Measurements from ENCODE around the gene OSBPL3.

The OSBPL3 gene

DNA sequence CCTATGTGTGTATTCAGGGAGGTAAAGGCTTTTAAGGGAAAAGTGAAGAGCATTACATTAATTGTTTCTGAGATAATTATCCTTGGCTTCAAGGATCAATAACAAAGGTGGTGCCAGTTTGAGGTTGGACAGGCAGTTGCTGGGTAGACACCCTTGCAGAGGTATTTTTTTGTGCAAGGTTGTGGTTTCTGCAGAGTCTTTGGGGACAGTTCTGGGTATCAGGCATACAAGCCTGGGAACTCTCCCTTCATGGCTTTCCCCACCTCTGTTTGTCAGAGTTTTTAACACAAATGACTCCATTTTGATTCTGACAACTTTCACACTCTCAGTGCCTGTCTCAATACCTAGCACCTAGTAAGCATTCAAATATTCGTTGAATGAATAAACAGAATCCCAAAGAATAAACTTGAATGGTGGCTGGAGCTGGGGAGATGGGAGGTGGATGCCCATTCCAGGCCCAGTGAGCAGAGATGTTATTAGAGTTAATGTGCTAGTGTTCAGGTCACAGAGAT lies 7.4 kb upstream of the OSBPL3 start:
- TF ChIP-seq FOXP2 (optimal IDR thresholded peaks at IDR 0.05; ENCODE audit: control extremely low read depth, extremely low read length, insufficient read depth), result no peak
- no peak for TF ChIP-seq POLR2AphosphoS5 (IDR thresholded peaks at IDR 0.05; ENCODE audit: borderline replicate concordance, low read depth, low read length)
- TF ChIP-seq EZH2 (IDR thresholded peaks at IDR 0.05), result no peak
- no peak overlapping the region for H3K9ac ChIP-seq (ENCODE audit: insufficient read length)
- no peaks in the 10 kb centered on the region for H3K36me3 ChIP-seq (ENCODE audit: insufficient read depth, low read length)
- no peak overlapping the region for H3K4me3 ChIP-seq
- no peak for DNase-seq (ENCODE audit: low read depth, low spot score)
- H3K9me3 ChIP-seq (ENCODE audit: low read depth, low read length), result no peaks in the 10 kb centered on the region
- H3K27ac ChIP-seq, result no peak overlapping the region

DNA sequence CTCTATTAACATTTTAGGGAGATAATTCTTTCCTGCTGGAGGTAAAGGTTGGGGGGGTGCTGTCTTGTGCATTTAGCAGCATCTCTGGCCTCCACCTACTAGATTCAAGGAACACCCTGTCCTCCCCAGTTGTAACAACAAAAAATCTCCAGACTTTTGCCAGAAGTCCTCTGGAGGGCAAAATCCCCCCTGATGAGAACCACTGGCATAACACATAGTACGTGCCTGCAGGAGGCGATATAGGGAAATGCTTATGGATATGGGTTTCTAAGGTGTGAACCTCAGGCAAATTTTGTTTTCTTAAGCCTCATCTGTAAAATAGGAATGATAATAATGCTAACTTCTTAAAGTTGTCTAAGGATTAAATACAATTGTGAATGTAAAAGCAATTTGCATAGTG lies 2.9 kb upstream of the OSBPL3 start:
- no peak for DNase-seq (ENCODE audit: low read depth, low spot score)

DNA sequence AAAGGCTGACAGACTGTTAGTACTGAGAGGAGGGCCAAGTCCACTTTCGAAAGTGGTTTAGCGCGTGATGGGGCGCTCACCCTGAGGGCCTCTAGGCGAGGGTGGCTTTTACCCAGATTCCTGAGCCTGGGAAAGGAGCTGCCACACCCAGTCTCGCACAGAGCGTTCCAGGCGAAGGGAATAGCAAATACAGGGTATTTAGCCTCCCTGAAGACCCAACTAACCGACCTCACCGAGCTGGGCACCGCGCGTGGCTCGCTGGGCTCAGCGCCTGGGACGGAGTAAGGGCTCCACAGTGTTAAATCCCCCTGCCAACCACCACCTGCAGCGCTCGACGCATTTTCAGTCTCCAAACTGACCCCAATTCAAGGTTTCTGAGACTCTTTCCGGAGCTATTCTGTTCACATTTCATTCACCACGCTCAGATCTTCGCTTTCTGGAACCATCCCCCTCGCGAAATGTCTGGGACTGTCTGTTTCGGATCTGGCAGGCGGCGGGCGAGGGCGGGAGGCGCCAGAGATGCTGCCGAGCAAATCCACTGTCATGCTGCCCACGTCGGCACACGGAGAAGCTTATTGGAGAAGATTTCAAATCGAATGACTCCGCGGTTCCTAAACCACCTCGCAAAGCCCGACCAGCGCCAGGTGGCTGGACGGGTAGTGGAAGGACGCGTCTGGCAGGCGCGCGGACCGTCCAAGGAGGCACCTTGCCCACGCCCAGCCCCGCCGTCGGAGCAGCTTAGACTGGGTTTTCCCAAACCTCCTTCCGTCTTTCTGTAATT lies 1.4 kb upstream of the OSBPL3 start:
- no peaks in the 10 kb centered on the region for H3K36me3 ChIP-seq (ENCODE audit: insufficient read depth, low read length)
- peak overlapping the region; percentile 5; the same call in 1 of the 2 replicates for H3K27ac ChIP-seq
- peak overlapping the region; percentile 34 for H3K9ac ChIP-seq (ENCODE audit: insufficient read length)
- TF ChIP-seq FOXP2 (optimal IDR thresholded peaks at IDR 0.05; ENCODE audit: control extremely low read depth, extremely low read length, insufficient read depth) (no peak), POLR2AphosphoS5 (IDR thresholded peaks at IDR 0.05; ENCODE audit: borderline replicate concordance, low read depth, low read length) (0 out of 2 replicates have a peak, but pooled peaks have one; percentile 23)
- H3K9me3 ChIP-seq (ENCODE audit: low read depth, low read length), result no peaks in the 10 kb centered on the region
- peak overlapping the region; percentile 93 for H3K4me3 ChIP-seq
- no peak for DNase-seq (ENCODE audit: low read depth, low spot score)

More for the DNA sequence above, 2.9 kb upstream of the OSBPL3 start:
- Histone ChIP-seq H3K9ac (ENCODE audit: insufficient read length) (no peak overlapping the region), H3K27ac (no peak overlapping the region), H3K9me3 (ENCODE audit: low read depth, low read length) (no peaks in the 10 kb centered on the region), H3K36me3 (ENCODE audit: insufficient read depth, low read length) (no peaks in the 10 kb centered on the region), H3K4me3 (no peak overlapping the region)
- no peak for TF ChIP-seq FOXP2 (optimal IDR thresholded peaks at IDR 0.05; ENCODE audit: control extremely low read depth, extremely low read length, insufficient read depth)

DNA sequence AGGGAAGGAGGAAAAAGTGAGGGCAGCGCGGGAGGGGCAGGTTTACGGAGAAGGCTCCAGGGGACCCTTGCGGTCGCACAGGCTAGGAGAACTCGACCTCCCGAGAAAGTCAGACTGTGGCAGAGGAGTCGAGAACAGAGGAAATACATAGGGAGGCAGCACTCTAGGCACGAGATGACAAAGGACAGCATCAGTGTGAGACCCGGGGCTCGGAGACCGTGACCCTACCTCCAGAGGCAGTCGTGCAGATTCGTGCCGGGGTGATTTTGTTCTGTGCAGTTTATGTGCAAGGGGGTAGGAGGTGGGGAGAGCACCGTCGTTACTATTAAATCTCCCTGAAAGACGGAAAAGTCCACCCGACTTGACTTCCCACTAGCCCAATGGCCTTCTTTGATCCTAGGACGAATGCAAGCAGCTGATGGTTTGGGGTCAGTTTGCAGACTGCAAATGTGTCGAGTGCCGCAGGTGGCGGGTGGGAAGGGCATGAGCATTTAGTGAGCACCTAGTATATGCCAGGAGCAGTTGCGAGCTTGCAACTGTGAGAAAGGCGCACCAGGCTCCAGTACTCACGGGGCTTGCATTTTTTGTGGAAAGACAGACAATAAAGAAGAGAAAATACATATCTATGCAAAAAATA lies 674 bp upstream of the OSBPL3 start:
- no peak for TF ChIP-seq FOXP2 (optimal IDR thresholded peaks at IDR 0.05; ENCODE audit: control extremely low read depth, extremely low read length, insufficient read depth)
- TF ChIP-seq EZH2 (IDR thresholded peaks at IDR 0.05), result no peak
- no peak for TF ChIP-seq POLR2AphosphoS5 (IDR thresholded peaks at IDR 0.05; ENCODE audit: borderline replicate concordance, low read depth, low read length)
- no peak for DNase-seq (ENCODE audit: low read depth, low spot score)

DNA sequence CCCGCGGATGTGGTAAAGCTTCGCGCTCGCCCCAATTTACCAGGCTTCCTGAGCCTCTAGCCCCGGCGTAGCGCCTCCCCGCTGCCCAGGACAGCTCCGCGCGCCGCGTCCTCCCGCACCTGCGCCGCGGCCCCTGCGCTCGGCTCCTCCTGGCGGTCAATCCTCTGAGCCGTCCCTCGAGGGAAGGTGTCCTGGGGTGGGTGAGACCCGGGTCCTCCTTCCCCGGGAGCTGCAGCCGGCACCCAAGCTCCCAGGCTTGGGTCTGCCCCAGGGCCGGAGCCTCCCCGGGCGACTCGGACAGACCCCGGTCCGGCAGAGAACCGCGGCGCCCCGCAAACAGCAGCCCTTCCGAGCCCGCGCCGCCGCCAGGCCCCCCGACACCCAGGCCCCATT lies 512 bp downstream of the OSBPL3 start:
- Histone ChIP-seq H3K36me3 (ENCODE audit: insufficient read depth, low read length) (no peaks in the 10 kb centered on the region), H3K9me3 (ENCODE audit: low read depth, low read length) (no peaks in the 10 kb centered on the region), H3K4me3 (peak overlapping the region; percentile 93), H3K9ac (ENCODE audit: insufficient read length) (peak overlapping the region; percentile 79), H3K27ac (no peak overlapping the region)
- DNase-seq (ENCODE audit: low read depth, low spot score), result no peak
- TF ChIP-seq POLR2AphosphoS5 (IDR thresholded peaks at IDR 0.05; ENCODE audit: borderline replicate concordance, low read depth, low read length), result no peak
- TF ChIP-seq EZH2 (IDR thresholded peaks at IDR 0.05), result no peak
- no peak for TF ChIP-seq FOXP2 (optimal IDR thresholded peaks at IDR 0.05; ENCODE audit: control extremely low read depth, extremely low read length, insufficient read depth)

More for the DNA sequence above, 674 bp upstream of the OSBPL3 start:
- peak overlapping the region; percentile 93 for H3K4me3 ChIP-seq
- H3K9me3 ChIP-seq (ENCODE audit: low read depth, low read length), result no peaks in the 10 kb centered on the region
- H3K9ac ChIP-seq (ENCODE audit: insufficient read length), result peak overlapping the region; percentile 69
- H3K27ac ChIP-seq, result no peak overlapping the region
- no peaks in the 10 kb centered on the region for H3K36me3 ChIP-seq (ENCODE audit: insufficient read depth, low read length)

DNA sequence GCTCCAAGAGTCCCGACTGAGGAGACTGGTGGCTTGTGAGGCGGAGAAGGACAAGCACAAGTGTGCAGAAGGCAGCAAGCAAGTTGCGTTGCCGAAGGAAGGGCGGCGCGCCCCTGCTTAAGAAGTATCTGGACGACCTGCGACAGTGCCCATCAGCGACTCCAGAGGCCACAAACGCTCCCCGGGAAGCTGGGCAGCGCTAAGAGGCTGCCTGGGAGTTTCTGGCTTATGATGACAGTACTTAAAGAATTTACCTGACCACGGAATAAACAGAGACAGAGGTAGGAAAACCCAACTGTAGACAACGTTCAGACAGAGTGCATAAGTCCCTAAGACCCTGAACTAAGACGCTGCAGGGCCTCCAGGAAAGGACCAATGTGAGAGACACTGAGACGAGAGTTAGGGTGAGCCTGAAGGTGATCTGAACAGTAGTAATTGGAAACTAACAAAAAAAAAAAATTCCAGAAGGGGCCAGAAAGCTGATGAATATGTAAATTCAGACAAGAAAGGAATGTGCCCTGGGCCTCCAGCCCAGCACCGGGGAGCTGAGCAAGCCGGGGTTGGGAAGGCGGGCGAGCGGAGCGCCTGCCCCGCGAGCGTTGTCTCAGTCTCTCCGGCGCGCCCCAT lies 1.0 kb downstream of the OSBPL3 start:
- DNase-seq (ENCODE audit: low read depth, low spot score), result no peak

DNA sequence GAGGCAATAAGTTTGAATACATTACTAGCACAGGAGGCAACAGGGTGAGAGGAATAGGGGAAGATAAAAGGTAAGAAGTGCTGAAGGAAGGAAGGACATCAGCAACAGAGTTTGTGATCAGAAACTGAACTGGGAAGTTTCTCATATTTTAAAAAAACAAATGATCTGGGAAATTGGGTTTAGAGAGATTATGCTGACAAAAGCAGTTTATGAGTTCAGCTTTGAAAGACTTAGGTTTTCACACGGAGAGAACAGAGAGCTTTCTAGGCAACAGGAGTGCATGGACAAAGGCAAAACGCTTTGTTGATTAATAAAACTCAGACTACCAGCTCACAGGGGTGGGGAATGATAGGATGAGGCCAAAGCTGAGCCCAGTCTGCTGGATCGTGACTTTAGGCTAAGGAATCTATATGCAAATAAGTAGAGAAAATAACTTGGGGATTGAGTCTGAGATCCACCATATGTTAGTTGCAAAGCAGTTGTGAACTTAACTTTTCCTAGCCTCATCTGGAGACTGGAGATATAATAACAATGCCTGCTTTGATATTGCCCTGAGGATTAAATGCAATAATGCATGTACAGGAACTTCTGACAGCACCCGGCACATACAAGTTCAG lies 4.2 kb downstream of the OSBPL3 start:
- Histone ChIP-seq H3K36me3 (ENCODE audit: insufficient read depth, low read length) (no peaks in the 10 kb centered on the region), H3K27ac (peak overlapping the region; percentile 28; the same call in 1 of the 2 replicates), H3K9ac (ENCODE audit: insufficient read length) (peak overlapping the region; percentile 29), H3K9me3 (ENCODE audit: low read depth, low read length) (no peaks in the 10 kb centered on the region), H3K4me3 (peak overlapping the region; percentile 51; the same call in 1 of the 2 replicates)
- no peak for DNase-seq (ENCODE audit: low read depth, low spot score)
- no peak for TF ChIP-seq FOXP2 (optimal IDR thresholded peaks at IDR 0.05; ENCODE audit: control extremely low read depth, extremely low read length, insufficient read depth)
- TF ChIP-seq EZH2 (IDR thresholded peaks at IDR 0.05), result no peak
- TF ChIP-seq POLR2AphosphoS5 (IDR thresholded peaks at IDR 0.05; ENCODE audit: borderline replicate concordance, low read depth, low read length), result no peak

More for the DNA sequence above, 1.0 kb downstream of the OSBPL3 start:
- Histone ChIP-seq H3K4me3 (peak overlapping the region; percentile 93), H3K36me3 (ENCODE audit: insufficient read depth, low read length) (no peaks in the 10 kb centered on the region), H3K27ac (no peak overlapping the region), H3K9ac (ENCODE audit: insufficient read length) (peak overlapping the region; percentile 79), H3K9me3 (ENCODE audit: low read depth, low read length) (no peaks in the 10 kb centered on the region)
- TF ChIP-seq POLR2AphosphoS5 (IDR thresholded peaks at IDR 0.05; ENCODE audit: borderline replicate concordance, low read depth, low read length) (no peak), EZH2 (IDR thresholded peaks at IDR 0.05) (no peak), FOXP2 (optimal IDR thresholded peaks at IDR 0.05; ENCODE audit: control extremely low read depth, extremely low read length, insufficient read depth) (no peak)

DNA sequence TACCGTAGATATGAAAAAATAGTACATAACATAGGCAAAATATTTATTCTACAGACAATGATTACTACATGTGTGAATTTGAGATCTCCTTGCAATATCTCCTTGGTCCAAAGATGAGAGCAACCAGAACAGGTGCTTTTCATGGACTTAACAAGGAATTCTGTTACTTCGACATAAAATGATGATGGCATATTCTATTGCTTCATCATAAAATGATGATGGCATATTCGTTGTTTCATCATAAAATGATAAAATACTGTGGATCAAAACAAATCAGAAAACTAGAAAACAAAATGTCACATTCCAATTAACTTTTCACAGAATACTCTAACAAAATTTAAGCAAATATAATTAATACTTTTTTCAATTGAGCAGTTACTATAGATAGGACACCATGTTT lies 4.8 kb downstream of the OSBPL3 start:
- no peak for DNase-seq (ENCODE audit: low read depth, low spot score)
- Histone ChIP-seq H3K9ac (ENCODE audit: insufficient read length) (no peak overlapping the region), H3K36me3 (ENCODE audit: insufficient read depth, low read length) (no peaks in the 10 kb centered on the region), H3K9me3 (ENCODE audit: low read depth, low read length) (no peaks in the 10 kb centered on the region), H3K4me3 (no peak overlapping the region), H3K27ac (no peak overlapping the region)
- TF ChIP-seq EZH2 (IDR thresholded peaks at IDR 0.05) (no peak), FOXP2 (optimal IDR thresholded peaks at IDR 0.05; ENCODE audit: control extremely low read depth, extremely low read length, insufficient read depth) (no peak), POLR2AphosphoS5 (IDR thresholded peaks at IDR 0.05; ENCODE audit: borderline replicate concordance, low read depth, low read length) (no peak)
